DND-41 (cell line): ENCODE measurements around the gene DNPEP.

Experiments
- ATAC-seq: fragments of 200-7000 bp; cut with Tn5 transposase; 3 replicates; pipeline ENCODE4 v1.9.1; 2021; ENCODE audit warnings: low read depth; ENCODE audit not compliant: insufficient read depth
- DNase-seq: peaks from one replicate; pipeline ENCODE4 v3.0.0-alpha.2; 2020
- H2AFZ ChIP-seq: 2 replicates; pipeline ENCODE4 v1.6.0; 2012; ENCODE audit warnings: low read depth, low read length
- H3K27ac ChIP-seq: 2 replicates; pipeline ENCODE4 v1.5.1; 2012; ENCODE audit warnings: low read length, inconsistent platforms
- H3K27me3 ChIP-seq: fragments of 200-600 bp; sonication (generic); 2 replicates; pipeline ENCODE4 v1.6.0; 2012; ENCODE audit warnings: low read length, mild to moderate bottlenecking, inconsistent platforms; ENCODE audit not compliant: insufficient read depth, poor library complexity
- H3K36me3 ChIP-seq: 2 replicates; pipeline ENCODE4 v1.5.1; 2012; ENCODE audit warnings: low read length, inconsistent platforms; ENCODE audit not compliant: insufficient read depth
- H3K4me1 ChIP-seq: 2 replicates; pipeline ENCODE4 v1.5.1; 2012; ENCODE audit warnings: mild to moderate bottlenecking, low read length; ENCODE audit not compliant: insufficient read depth
- H3K4me2 ChIP-seq: 2 replicates; pipeline ENCODE4 v1.6.0; 2012; ENCODE audit warnings: mild to moderate bottlenecking, moderate library complexity, low read length, inconsistent platforms; ENCODE audit not compliant: insufficient read depth
- H3K4me3 ChIP-seq, 2 experiments: fragments of 200-600 bp in 1 of 2; shearing (Covaris generic) in 1 of 2; 2 replicates each; pipeline ENCODE4 v1.5.1; 2012 to 2016; ENCODE audit warnings: inconsistent platforms in 2 of 2, low read length in 2 of 2, mild to moderate bottlenecking in 2 of 2, low read depth in 1 of 2, moderate library complexity in 1 of 2
- H3K79me2 ChIP-seq: 2 replicates; pipeline ENCODE4 v1.6.0; 2012; ENCODE audit warnings: low read length, inconsistent platforms; ENCODE audit not compliant: insufficient read depth
- H3K9ac ChIP-seq: 2 replicates; pipeline ENCODE4 v1.6.0; 2012; ENCODE audit warnings: low read depth, mild to moderate bottlenecking, inconsistent platforms, low read length, moderate library complexity
- H3K9me3 ChIP-seq: 2 replicates; pipeline ENCODE4 v1.5.1; 2012; ENCODE audit warnings: low read length, moderate library complexity, mild to moderate bottlenecking, inconsistent platforms; ENCODE audit not compliant: insufficient read depth, severe bottlenecking
- H4K20me1 ChIP-seq: 2 replicates; pipeline ENCODE4 v1.6.0; 2012; ENCODE audit warnings: low read length; ENCODE audit not compliant: insufficient read depth
- EZH2 ChIP-seq: IDR thresholded peaks from 3 replicates; pipeline ENCODE4 v1.6.1; 2012; ENCODE audit warnings: borderline replicate concordance, low read depth, mild to moderate bottlenecking, moderate library complexity, low read length, inconsistent platforms; ENCODE audit not compliant: severe bottlenecking
- TF ChIP-seq, protein P1 (sequence below): IDR thresholded peaks from 2 replicates; pipeline ENCODE4 v1.5.1; 2012; ENCODE audit warnings: borderline replicate concordance, low read length, moderate library complexity, mild to moderate bottlenecking; ENCODE audit not compliant: poor library complexity, severe bottlenecking; ENCODE audit errors: extremely low read depth

Gene DNPEP

DNA sequence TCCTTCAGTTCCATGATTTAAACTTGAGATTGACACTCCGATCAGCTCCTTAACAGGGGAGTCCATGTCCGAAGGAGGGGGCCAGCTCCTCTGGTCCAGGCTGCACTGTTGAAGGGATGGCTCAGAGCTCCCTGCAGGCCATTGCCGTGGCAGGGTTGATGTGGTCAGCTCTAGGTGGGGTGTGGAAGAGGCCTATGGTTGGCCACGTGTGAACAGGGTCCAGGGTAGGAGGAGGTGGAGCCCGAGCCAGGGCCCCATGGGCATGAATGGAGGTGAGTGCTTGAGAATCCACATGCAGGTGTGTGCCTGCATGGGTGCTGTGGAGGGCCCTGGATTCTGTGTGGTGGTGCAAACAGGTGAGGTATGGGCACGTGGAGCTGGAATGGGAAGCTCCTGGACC lies 48.0 kb upstream of the DNPEP start:
- Histone ChIP-seq H3K27me3 (peaks cover 3% of the 10 kb centered on the region), H3K4me2 (no peak overlapping the region), H3K4me1 (no peaks in the 10 kb centered on the region), H2AFZ (no peak overlapping the region), H3K9me3 (no peaks in the 10 kb centered on the region), H3K36me3 (no peaks in the 10 kb centered on the region), H3K27ac (no peak overlapping the region), H3K4me3 (no peak overlapping the region), H3K9ac (no peak overlapping the region), H4K20me1 (no peaks in the 10 kb centered on the region; the same call in 1 of the 2 replicates), H3K79me2 (no peaks in the 10 kb centered on the region)
- TF ChIP-seq EZH2 = no peak
- TF ChIP-seq, protein P1, sequence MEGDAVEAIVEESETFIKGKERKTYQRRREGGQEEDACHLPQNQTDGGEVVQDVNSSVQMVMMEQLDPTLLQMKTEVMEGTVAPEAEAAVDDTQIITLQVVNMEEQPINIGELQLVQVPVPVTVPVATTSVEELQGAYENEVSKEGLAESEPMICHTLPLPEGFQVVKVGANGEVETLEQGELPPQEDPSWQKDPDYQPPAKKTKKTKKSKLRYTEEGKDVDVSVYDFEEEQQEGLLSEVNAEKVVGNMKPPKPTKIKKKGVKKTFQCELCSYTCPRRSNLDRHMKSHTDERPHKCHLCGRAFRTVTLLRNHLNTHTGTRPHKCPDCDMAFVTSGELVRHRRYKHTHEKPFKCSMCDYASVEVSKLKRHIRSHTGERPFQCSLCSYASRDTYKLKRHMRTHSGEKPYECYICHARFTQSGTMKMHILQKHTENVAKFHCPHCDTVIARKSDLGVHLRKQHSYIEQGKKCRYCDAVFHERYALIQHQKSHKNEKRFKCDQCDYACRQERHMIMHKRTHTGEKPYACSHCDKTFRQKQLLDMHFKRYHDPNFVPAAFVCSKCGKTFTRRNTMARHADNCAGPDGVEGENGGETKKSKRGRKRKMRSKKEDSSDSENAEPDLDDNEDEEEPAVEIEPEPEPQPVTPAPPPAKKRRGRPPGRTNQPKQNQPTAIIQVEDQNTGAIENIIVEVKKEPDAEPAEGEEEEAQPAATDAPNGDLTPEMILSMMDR = no peak
- no peak for DNase-seq
- ATAC-seq = no peak

DNA sequence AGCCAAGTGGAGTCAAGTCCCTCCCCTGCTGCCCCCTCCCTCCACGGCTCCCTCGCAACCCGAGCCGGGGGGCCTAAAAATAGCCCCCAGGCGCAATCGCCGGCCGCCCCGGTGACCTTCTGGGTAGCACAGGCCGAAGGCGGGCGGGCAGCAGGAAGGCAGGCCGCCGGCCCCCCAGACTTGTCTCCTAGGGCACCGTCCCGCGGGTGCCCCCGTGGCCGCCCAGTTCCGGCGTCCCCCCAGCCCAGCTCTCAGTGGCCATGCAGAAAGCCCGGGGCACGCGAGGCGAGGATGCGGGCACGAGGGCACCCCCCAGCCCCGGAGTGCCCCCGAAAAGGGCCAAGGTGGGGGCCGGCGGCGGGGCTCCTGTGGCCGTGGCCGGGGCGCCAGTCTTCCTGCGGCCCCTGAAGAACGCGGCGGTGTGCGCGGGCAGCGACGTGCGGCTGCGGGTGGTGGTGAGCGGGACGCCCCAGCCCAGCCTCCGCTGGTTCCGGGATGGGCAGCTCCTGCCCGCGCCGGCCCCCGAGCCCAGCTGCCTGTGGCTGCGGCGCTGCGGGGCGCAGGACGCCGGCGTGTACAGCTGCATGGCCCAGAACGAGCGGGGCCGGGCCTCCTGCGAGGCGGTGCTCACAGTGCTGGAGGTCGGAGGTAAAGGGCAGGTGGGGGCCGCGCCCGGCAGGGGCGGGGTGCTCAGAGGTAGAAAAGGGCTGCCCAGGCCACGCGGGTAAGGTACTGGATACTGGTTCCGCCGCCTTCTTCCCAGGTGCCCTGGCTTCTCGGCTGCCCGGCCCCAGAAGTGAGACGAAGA lies 47.2 kb upstream of the DNPEP start, which contains the start of gene SPEG:
TSS of gene SPEG (plus strand) at position 126 of the 808 bp plus-strand sequence. CDS start at position 261, 135 bp downstream.
- DNase-seq (no peak), ATAC-seq (no peak)
- Histone ChIP-seq H2AFZ (no peak within 1 kb of the TSS), H3K79me2 (no peaks in the 10 kb centered on the region), H3K36me3 (no peaks in the 10 kb centered on the region), H3K27ac (no peak within 1 kb of the TSS), H3K4me1 (no peaks in the 10 kb centered on the region), H3K27me3 (peaks cover 3% of the 10 kb centered on the region), H3K4me3 (no peak within 1 kb of the TSS), H3K4me2 (no peak within 1 kb of the TSS), H4K20me1 (no peaks in the 10 kb centered on the region; the same call in 1 of the 2 replicates), H3K9ac (no peak within 1 kb of the TSS), H3K9me3 (no peaks in the 10 kb centered on the region)
- TF ChIP-seq, protein P1 = no peak
- TF ChIP-seq EZH2 = no peak

DNA sequence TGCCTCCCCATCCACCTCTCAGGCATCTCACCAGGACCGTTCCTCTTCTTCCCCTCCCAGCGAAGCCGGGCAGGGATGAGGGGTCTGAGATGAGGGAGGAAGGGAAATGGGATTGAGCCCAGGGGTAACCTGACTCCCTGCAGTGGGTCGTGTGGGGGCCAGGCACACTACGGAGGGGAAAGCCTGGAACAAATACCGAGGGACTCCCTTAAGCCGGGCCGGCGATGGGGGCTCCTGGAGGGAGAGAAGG lies 46.7 kb upstream of the DNPEP start:
- Histone ChIP-seq H3K9me3 (no peaks in the 10 kb centered on the region), H3K79me2 (no peaks in the 10 kb centered on the region), H2AFZ (no peak overlapping the region), H3K27me3 (peaks cover 3% of the 10 kb centered on the region), H3K4me1 (no peaks in the 10 kb centered on the region), H3K27ac (no peak overlapping the region), H3K9ac (no peak overlapping the region), H4K20me1 (no peaks in the 10 kb centered on the region; the same call in 1 of the 2 replicates), H3K4me2 (no peak overlapping the region), H3K36me3 (no peaks in the 10 kb centered on the region), H3K4me3 (no peak overlapping the region)
- TF ChIP-seq, protein P1 = no peak
- no peak for TF ChIP-seq EZH2
- ATAC-seq (no peak), DNase-seq (no peak)
